Spleen (tissue), 7 donors: ENCODE data around the gene HNRNPDL.
A peak's percentile ranks its signal among the peaks of the same experiment; 100 is the strongest.

ENCODE experiments used
- POLR2A ChIP-seq, 3 donors: fragments of 450-650 bp; IDR thresholded peaks; one replicate each; pipeline ENCODE4 v1.5.1; 2017; ENCODE audit warnings: antibody characterized with exemption in 3 of 3, mild to moderate bottlenecking in 1 of 3
- TF ChIP-seq, protein P1 (sequence below), 11 experiments: fragments of 200-600 bp in 7 of 11; fragments of 450-650 bp in 4 of 11; sonication (generic) in 4 of 11; IDR thresholded peaks in 8 of 11; conservative IDR thresholded peaks in 3 of 11; 1 replicate in 7 of 11; 2 replicates in 4 of 11; pipeline versions ENCODE4 v1.4.0 to v1.8.0; 2016 to 2021; ENCODE audit warnings: antibody characterized with exemption in 11 of 11, inconsistent platforms in 4 of 11, mild to moderate bottlenecking in 1 of 11
- donor health status: DM: no; HTN: no; CAD: no; lungs with moderate emphysema.
- donor health status: DM: no; HTN: no; CAD: no.
- donor health status: DM: no; HTN: no; CAD: no.

DNA sequence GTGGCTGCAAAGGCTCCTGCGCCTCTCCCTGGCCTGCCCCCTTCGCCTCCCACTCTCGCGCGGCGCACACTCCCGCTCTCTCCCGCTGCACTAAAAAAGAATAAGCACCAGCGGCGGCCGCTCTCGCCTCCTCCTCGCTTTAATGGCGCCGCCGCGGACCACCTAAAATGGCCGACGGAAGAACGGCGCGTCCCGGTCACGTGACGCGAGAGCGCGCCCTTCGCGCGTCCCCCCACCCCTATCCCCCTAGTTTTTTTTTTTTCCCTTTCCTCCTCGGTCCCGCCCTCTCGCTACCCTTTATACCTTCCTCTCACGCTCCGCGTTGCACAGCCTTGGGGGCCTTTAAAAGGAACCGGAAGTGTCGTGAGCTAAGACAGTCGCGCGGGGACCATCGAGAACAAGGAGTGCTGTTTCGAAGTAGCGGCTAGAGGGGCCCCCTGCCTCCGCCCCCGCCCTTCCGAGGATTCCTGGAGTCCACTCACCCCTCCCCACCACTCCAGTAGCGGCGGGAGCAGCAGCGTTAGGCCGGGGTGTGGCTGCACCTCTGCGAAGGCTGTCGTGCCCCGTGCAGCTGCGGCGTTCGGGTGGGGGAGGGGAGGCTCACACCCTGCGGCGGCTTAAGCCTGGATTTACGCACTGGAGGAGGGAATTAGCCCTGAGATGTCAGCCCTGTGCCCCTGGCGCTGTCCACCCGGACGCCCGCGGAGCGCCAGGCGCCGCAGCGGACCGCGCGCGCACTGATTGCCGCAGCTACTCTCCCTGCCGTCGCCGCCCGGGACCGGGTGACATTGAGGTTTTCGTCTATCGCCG lies 56.2 kb downstream of the HNRNPDL start, which contains the start of gene HNRNPD:
- TF ChIP-seq, protein P1, sequence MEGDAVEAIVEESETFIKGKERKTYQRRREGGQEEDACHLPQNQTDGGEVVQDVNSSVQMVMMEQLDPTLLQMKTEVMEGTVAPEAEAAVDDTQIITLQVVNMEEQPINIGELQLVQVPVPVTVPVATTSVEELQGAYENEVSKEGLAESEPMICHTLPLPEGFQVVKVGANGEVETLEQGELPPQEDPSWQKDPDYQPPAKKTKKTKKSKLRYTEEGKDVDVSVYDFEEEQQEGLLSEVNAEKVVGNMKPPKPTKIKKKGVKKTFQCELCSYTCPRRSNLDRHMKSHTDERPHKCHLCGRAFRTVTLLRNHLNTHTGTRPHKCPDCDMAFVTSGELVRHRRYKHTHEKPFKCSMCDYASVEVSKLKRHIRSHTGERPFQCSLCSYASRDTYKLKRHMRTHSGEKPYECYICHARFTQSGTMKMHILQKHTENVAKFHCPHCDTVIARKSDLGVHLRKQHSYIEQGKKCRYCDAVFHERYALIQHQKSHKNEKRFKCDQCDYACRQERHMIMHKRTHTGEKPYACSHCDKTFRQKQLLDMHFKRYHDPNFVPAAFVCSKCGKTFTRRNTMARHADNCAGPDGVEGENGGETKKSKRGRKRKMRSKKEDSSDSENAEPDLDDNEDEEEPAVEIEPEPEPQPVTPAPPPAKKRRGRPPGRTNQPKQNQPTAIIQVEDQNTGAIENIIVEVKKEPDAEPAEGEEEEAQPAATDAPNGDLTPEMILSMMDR (IDR thresholded peaks at IDR 0.05 in 8 of 11, conservative IDR thresholded peaks at IDR 0.05 in 3 of 11), result peak in 3 of 11 experiments; percentile 4 to 26 (median 5)
- TF ChIP-seq POLR2A (IDR thresholded peaks at IDR 0.05), result peak; percentile 24 to 92 (median 63)
